Skeletal muscle satellite cell (primary cell): ENCODE measurements around the gene XDH.
A peak's percentile ranks its signal among the peaks of the same experiment; 100 is the strongest.

Experiments
- H3K27me3 ChIP-seq: 2 replicates; pipeline ENCODE4 v1.7.0; 2013; ENCODE audit warnings: low read length; ENCODE audit not compliant: control insufficient read depth, insufficient read depth
- H3K36me3 ChIP-seq: 2 replicates; pipeline ENCODE4 v1.7.0; 2013; ENCODE audit warnings: mild to moderate bottlenecking, control low read depth, low read length; ENCODE audit not compliant: insufficient read depth
- H3K4me1 ChIP-seq: 2 replicates; pipeline ENCODE4 v1.7.0; 2013; ENCODE audit warnings: low read length; ENCODE audit not compliant: control insufficient read depth, insufficient read depth
- H3K4me2 ChIP-seq: 2 replicates; pipeline ENCODE4 v1.7.0; 2013; ENCODE audit warnings: mild to moderate bottlenecking, low read length
- H3K4me3 ChIP-seq: 2 replicates; pipeline ENCODE4 v1.7.0; 2013; ENCODE audit warnings: low read length
- H3K9ac ChIP-seq: 2 replicates; pipeline ENCODE4 v1.7.0; 2013; ENCODE audit warnings: mild to moderate bottlenecking, low read depth, low read length, moderate library complexity
- H3K9me3 ChIP-seq: replicated peaks from 2 replicates; pipeline ENCODE4 v1.7.0; 2013; ENCODE audit warnings: mild to moderate bottlenecking, control low read depth, low read length

The XDH gene

DNA sequence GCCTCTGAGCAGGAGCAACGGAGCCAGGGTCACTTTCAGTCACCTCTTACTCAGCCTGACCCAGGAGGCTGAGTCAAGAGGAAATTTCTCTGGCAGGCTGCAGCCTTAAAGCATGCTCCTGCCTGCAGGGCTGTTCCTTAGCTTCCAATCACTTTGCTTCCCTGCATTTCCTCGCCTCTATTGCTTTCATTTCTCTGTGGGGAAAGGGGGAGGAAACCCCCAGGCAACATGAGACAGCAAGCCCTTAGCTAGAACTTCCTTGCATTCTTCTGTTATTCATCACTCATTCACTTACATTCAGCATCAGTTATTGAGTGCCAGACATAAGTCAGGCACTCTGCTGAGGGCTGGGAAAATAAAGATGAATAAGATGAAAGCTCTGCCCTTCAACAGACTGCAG is 13.0 kb downstream of the XDH start:
- no peaks in the 10 kb centered on the region for H3K27me3 ChIP-seq
- H3K9ac ChIP-seq: peak overlapping the region; percentile 30
- H3K9me3 ChIP-seq: no peaks in the 10 kb centered on the region
- H3K4me1 ChIP-seq: peaks cover 18% of the 10 kb centered on the region
- H3K36me3 ChIP-seq: no peaks in the 10 kb centered on the region
- peak overlapping the region; percentile 40 for H3K4me2 ChIP-seq
- no peak overlapping the region for H3K4me3 ChIP-seq

DNA sequence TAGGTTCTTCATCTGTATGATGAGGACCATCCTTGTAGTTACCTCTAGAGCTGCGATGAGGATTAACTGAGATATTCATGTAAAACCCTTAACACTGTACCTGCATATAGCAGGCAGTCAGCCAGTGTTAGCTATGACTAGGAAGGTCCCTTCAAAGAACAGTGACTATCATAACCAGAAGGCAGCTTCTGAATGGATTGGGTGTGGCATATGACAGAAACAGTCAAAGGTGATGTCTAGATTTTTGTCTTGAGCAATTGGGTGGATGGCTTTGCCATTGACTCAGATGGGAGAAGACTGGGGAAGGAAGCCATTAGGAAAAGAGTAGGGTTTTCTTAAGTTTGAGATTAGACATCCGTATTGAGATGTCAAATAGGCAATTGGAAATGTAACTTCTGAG is 15.7 kb downstream of the XDH start:
- H3K9me3 ChIP-seq: no peaks in the 10 kb centered on the region
- H3K9ac ChIP-seq: no peak overlapping the region
- no peaks in the 10 kb centered on the region for H3K36me3 ChIP-seq
- H3K27me3 ChIP-seq: no peaks in the 10 kb centered on the region
- H3K4me1 ChIP-seq: peaks cover 18% of the 10 kb centered on the region
- H3K4me3 ChIP-seq: no peak overlapping the region
- no peak overlapping the region for H3K4me2 ChIP-seq

DNA sequence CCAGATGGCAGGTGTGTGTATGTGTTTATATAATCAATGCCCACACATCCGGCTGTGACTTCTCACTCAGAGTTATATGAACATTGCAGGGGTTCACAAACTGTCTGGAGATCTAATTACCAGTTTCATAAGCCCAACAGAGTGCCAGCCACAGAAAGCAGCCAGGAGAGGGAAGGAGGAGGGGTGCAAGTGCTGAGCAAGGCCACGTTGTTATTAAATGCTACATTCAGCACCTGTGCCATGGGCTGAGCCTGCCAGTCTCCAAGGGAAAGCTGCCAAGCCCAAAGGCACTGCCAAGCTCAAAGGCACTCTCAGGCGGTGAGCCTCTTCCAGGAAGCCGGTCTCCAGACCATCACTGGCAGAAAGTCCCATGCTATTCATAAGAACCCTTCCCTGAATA is 17.4 kb downstream of the XDH start:
- Histone ChIP-seq H3K36me3 (no peaks in the 10 kb centered on the region), H3K4me1 (peaks cover 12% of the 10 kb centered on the region), H3K27me3 (no peaks in the 10 kb centered on the region), H3K4me2 (no peak overlapping the region), H3K9me3 (no peaks in the 10 kb centered on the region), H3K4me3 (no peak overlapping the region), H3K9ac (no peak overlapping the region)

DNA sequence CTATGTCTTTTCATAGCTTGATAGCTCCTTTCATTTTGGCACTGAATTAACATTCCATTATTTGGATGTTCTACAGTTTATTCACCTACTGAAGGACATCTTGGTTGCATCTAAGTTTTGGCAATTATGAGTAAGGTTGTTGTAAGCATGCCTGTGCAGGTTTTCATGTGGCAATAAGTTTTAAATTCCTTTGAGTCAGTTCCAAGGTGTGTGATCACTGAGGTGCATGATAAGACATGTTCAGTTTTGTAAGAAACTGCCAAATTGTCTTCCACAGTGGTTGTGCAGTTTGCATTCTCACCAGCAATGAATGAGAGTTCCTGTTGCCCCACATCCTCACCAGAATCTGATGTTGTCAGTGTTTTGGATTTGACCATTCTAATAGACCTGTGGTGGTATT is 24.2 kb downstream of the XDH start:
- Histone ChIP-seq H3K9ac (no peak overlapping the region), H3K4me1 (peaks cover 4% of the 10 kb centered on the region), H3K4me2 (no peak overlapping the region), H3K36me3 (no peaks in the 10 kb centered on the region), H3K4me3 (no peak overlapping the region), H3K9me3 (no peaks in the 10 kb centered on the region), H3K27me3 (no peaks in the 10 kb centered on the region)

DNA sequence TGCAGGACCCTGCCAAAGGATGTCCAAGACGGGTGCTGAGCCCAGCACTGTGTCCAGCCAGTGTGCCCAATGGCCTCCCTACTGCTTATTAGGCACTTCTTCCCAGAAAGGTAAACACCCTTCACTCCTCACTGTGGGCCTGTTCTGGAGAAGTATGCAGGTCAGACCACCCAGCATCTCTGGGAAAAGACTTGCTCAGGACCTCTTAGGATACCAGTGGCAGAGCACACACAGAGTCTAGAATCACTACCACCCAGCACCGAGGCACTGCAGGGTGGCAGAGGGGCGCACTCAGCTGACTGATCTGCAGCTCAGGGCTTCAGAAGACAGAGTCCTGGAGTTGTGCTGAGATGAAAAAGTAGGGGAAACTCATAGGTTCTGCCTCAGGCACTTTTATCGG is 25.8 kb downstream of the XDH start:
- H3K4me1 ChIP-seq: peaks cover 19% of the 10 kb centered on the region
- H3K9me3 ChIP-seq: no peaks in the 10 kb centered on the region
- no peak overlapping the region for H3K9ac ChIP-seq
- no peak overlapping the region for H3K4me3 ChIP-seq
- H3K36me3 ChIP-seq: no peaks in the 10 kb centered on the region
- no peaks in the 10 kb centered on the region for H3K27me3 ChIP-seq
- no peak overlapping the region for H3K4me2 ChIP-seq

DNA sequence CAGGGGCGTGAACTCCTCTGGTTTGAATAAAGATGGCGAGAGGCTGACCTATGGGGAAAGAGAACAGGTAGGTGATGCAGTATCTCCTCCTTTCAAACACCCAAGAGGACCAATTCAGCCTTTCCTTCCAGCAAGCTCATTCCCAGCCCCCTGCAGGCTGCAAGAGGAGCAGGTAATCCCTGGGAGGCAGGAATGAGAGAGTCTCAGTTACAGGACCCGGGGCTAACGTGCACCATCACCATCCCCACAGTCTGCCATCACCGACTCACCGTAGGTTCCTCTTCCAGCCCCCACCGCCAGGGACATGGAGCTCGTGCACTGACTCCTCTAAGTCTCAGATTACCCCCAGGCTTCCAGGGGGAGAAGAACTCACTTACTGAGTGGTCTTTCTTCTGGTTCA is 26.7 kb downstream of the XDH start:
- Histone ChIP-seq H3K4me1 (peaks cover 28% of the 10 kb centered on the region), H3K9me3 (no peaks in the 10 kb centered on the region)

DNA sequence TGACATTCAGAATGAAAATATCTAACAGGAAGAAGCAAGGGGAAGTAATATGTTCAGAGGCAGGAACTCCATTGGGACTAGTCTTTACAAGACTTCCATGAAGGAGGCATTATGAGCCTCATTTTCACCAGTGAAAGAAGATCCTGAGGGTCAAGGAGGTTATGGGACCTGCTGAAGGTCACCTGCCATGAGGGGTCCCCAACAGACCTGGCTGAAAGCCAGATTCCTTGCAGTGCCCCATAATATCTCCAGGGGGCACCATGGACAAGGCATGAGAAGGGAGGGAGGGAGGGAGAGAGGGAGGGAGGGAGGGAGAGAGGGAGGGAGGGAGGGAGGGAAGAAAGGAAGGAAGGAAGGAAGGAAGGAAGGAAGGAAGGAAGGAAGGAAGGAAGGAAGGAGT is 27.9 kb downstream of the XDH start:
- H3K4me2 ChIP-seq: no peak overlapping the region
- no peaks in the 10 kb centered on the region for H3K9me3 ChIP-seq
- no peaks in the 10 kb centered on the region for H3K27me3 ChIP-seq
- no peak overlapping the region for H3K4me3 ChIP-seq
- no peaks in the 10 kb centered on the region for H3K36me3 ChIP-seq
- H3K9ac ChIP-seq: no peak overlapping the region
- peaks cover 34% of the 10 kb centered on the region for H3K4me1 ChIP-seq

More for the DNA sequence above, 26.7 kb downstream of the XDH start:
- Histone ChIP-seq H3K4me3 (no peak overlapping the region), H3K27me3 (no peaks in the 10 kb centered on the region), H3K4me2 (no peak overlapping the region), H3K9ac (no peak overlapping the region), H3K36me3 (no peaks in the 10 kb centered on the region)

DNA sequence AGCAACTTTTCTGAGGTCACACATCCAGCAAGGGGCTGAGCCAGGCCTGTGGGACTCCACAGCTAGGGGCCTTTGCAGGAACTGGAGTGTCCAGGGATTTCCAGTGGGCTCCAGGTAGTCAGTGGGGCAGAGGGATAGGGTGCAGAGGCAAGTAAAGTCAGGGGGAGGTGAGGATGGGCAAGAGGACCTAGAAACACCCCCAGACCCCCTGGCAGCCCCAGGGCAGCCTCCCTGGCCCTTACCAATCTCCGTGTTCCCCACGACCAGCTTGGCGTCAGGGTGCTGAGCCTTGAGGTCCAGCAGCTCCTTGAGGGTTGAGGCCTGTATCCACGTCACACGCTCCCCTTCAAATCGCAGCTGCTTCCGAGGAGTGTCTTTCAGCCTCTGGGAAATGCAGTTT is 28.4 kb downstream of the XDH start:
- Histone ChIP-seq H3K4me2 (no peak overlapping the region), H3K9me3 (no peaks in the 10 kb centered on the region), H3K36me3 (no peaks in the 10 kb centered on the region), H3K4me3 (no peak overlapping the region), H3K9ac (no peak overlapping the region), H3K27me3 (no peaks in the 10 kb centered on the region), H3K4me1 (peaks cover 34% of the 10 kb centered on the region)

DNA sequence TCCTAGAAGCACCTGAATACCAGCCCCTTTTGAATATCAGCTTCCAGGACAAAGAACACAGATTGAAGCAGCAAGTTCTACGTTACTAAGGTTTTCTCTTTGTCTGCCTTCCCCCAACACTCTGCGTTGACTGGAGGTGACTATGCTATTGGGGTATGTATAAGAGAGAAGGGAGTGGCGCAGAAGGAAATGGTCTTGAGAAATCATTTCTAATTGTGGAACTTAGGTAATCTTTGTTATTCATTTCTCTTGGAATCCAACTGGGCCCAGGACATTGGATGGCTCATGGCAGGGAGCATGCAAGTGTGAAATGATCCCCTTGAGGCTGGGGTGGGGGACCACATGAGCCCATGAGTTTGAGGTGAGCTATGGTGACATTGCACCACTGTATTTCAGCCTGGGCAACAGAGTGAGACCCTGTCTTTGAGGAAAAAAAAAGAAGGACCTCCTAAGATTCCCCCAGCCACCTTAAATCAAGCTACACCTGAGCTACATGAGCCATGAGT is 29.7 kb downstream of the XDH start:
- no peaks in the 10 kb centered on the region for H3K27me3 ChIP-seq
- no peaks in the 10 kb centered on the region for H3K9me3 ChIP-seq
- H3K36me3 ChIP-seq: no peaks in the 10 kb centered on the region
- peak overlapping the region; percentile 70 for H3K4me2 ChIP-seq
- peak overlapping the region; percentile 52 for H3K4me3 ChIP-seq
- H3K9ac ChIP-seq: peak overlapping the region; percentile 83
- peaks cover 34% of the 10 kb centered on the region for H3K4me1 ChIP-seq

DNA sequence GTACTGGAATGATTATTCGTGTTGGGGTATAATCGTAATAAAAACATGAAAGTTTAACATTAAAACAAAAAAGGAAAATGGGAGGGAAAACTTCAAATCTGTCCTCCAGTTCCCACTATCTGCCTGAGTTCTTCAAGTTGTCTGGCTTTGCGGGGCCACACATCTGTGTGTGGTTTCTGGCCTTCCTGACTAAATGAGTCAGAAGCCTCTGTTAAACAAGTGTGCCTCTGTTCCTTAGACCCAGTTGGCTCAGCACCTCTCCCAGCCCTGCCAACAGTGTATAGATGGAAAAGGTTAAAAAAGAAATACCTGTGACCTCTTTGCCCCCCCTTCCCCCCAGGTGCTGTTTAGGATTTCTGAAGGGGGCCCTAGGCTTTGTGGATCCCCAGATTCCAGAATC is 30.2 kb downstream of the XDH start:
- no peaks in the 10 kb centered on the region for H3K9me3 ChIP-seq
- H3K36me3 ChIP-seq: no peaks in the 10 kb centered on the region
- peak overlapping the region; percentile 70 for H3K4me2 ChIP-seq
- H3K9ac ChIP-seq: peak overlapping the region; percentile 83
- peak overlapping the region; percentile 52 for H3K4me3 ChIP-seq
- no peaks in the 10 kb centered on the region for H3K27me3 ChIP-seq
- peaks cover 34% of the 10 kb centered on the region for H3K4me1 ChIP-seq

DNA sequence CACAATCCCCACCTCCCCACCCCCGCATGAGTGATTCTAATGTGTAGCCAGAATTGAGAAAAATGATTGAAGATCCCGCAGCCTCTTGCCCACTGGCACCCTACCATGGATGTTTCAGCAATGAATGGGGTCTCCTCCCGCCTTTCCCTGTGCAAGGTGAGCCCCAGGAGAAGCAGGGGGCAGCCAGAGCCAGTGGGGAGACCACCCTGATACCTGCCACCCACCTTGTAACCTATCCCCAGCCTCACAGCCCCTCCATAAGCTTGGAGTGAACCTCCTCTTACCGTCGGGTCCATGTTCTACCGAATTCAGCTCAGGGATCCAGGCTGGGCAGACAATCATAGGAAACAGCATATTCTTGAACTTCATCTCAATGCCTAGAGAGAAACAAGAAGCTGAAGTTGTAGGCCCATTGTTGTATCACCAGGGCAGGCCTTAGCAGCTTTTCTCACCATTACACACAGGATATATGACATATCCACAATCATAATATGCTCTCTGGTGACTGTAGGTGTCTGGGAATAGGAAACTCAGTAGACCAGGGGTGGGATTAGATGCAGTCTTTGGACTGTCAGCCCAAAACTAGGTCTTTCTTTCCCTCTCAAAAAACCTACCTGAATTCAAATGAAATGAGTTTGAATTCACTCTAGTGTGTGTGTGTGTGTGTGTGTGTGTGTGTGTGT is 30.9 kb downstream of the XDH start:
- Histone ChIP-seq H3K9me3 (no peaks in the 10 kb centered on the region), H3K4me2 (peak overlapping the region; percentile 70), H3K27me3 (no peaks in the 10 kb centered on the region), H3K4me3 (no peak overlapping the region), H3K9ac (peak overlapping the region; percentile 83), H3K4me1 (peaks cover 34% of the 10 kb centered on the region), H3K36me3 (no peaks in the 10 kb centered on the region)

DNA sequence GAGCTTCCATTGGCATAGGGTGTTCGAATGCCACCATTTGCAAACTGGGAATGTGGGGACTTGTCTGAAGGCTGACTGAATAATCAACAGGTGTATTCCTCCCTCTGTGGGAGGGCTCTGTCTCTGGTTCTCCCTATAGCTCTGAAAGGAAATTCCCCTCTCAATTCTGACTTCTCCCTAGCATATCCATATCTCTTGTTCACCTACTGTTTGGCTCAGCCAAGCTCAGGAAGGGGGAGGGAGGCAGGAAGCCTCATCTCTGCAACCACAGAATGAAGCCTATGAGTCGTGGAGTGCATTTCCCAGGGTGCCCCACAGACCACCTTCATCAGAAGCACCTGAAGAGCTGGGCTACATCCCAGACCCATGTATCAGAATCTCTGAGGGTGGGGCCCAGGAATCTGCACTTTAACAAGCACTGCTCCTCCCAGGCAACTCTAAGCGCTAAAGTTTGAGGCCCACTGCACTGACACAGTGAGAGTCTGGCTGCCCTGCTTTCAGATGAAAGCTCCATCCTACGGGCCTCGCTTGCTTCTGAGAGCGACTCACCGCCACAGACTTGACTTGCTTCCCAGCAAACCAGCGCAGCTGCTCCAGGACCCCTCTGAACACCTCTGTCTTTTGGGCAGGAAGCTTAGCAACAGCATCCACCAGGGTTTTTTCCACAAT is 32.0 kb downstream of the XDH start:
- Histone ChIP-seq H3K4me1 (peaks cover 34% of the 10 kb centered on the region), H3K9me3 (no peaks in the 10 kb centered on the region), H3K36me3 (no peaks in the 10 kb centered on the region), H3K4me2 (no peak overlapping the region), H3K4me3 (no peak overlapping the region), H3K27me3 (no peaks in the 10 kb centered on the region), H3K9ac (no peak overlapping the region)
